H1 (cell line): Measurements from ENCODE around the gene HP1BP3. TPM values are rescaled to one million over a fixed set of nuclear protein-coding genes. Genes with fewer than 3 reads are reported as not detected.

Source experiments
- CTCF ChIA-PET: fragments of 300-600 bp; sonication (Branson Sonifier 250); formaldehyde crosslinking; loops from one replicate; lab custom pipeline; 2021; ENCODE audit not compliant: partially characterized antibody; lab: Charles Lee
- POLR2A ChIA-PET: fragments of 300-600 bp; sonication (Branson Sonifier 250); formaldehyde crosslinking; loops from one replicate; lab custom pipeline; 2021; ENCODE audit warnings: inconsistent platforms; ENCODE audit not compliant: partially characterized antibody; lab: Charles Lee
- DNase-seq, 2 experiments: peaks; one replicate each; pipeline versions ENCODE4 v3.0.0 to v3.0.0-alpha.2; 2010 to 2022; ENCODE audit warnings: low spot score in 2 of 2, low read depth in 1 of 2, mixed read lengths in 1 of 2
- FAIRE-seq: peaks from 2 replicates; lab custom pipeline; 2011; peaks lifted over from hg19 to GRCh38; lab: Jason Lieb, UNC
- H2AFZ ChIP-seq: 2 replicates; pipeline ENCODE4 v1.8.1; 2012; ENCODE audit warnings: low read length, inconsistent platforms
- H2AK5ac ChIP-seq: 2 replicates; pipeline ENCODE4 v1.6.1; 2013; ENCODE audit warnings: low read depth, low read length
- H2BK120ac ChIP-seq: replicated peaks from 2 replicates; pipeline ENCODE3; 2013; ENCODE audit warnings: low read depth, low read length, inconsistent platforms
- H2BK12ac ChIP-seq: 2 replicates; pipeline ENCODE4 v1.6.1; 2013; ENCODE audit warnings: low read depth, low read length
- H2BK15ac ChIP-seq: 2 replicates; pipeline ENCODE4 v1.6.1; 2013; ENCODE audit warnings: low read length
- H2BK20ac ChIP-seq: 2 replicates; pipeline ENCODE4 v1.6.1; 2013; ENCODE audit warnings: low read length
- H2BK5ac ChIP-seq: 2 replicates; pipeline ENCODE4 v1.6.1; 2013; ENCODE audit warnings: low read depth, low read length
- H3K14ac ChIP-seq: 2 replicates; pipeline ENCODE4 v1.6.1; 2013; ENCODE audit warnings: inconsistent platforms; ENCODE audit not compliant: insufficient read length
- H3K18ac ChIP-seq: 2 replicates; pipeline ENCODE4 v1.6.1; 2013; ENCODE audit warnings: low read length; ENCODE audit errors: extremely low read depth
- H3K23ac ChIP-seq: 2 replicates; pipeline ENCODE4 v1.6.1; 2013; ENCODE audit warnings: inconsistent platforms; ENCODE audit not compliant: insufficient read length
- H3K23me2 ChIP-seq: 2 replicates; pipeline ENCODE4 v1.6.1; 2013; ENCODE audit warnings: low read depth, low read length
- H3K27ac ChIP-seq: 2 replicates; pipeline ENCODE4 v1.6.1; 2011; ENCODE audit warnings: low read depth, low read length, inconsistent platforms
- H3K27me3 ChIP-seq, 4 experiments: replicated peaks in 1 of 4; 1 replicate in 1 of 4; 2 replicates in 3 of 4; pipeline versions ENCODE4 v1.6.1 to v1.8.1; 2011 to 2013; ENCODE audit warnings: low read length in 3 of 4, mild to moderate bottlenecking in 3 of 4, inconsistent platforms in 2 of 4, mixed read lengths in 2 of 4, moderate library complexity in 1 of 4; ENCODE audit not compliant: control insufficient read depth in 3 of 4, insufficient read depth in 3 of 4; ENCODE audit errors: extremely low read depth in 1 of 4
- H3K36me3 ChIP-seq, 4 experiments: 2 replicates each; pipeline versions ENCODE4 v1.6.1 to v1.8.1; 2011 to 2013; ENCODE audit warnings: mild to moderate bottlenecking in 4 of 4, low read length in 3 of 4, moderate library complexity in 2 of 4, control low read depth in 1 of 4, inconsistent platforms in 1 of 4; ENCODE audit not compliant: insufficient read depth in 4 of 4, control insufficient read depth in 2 of 4
- H3K4ac ChIP-seq: replicated peaks from 2 replicates; pipeline ENCODE3; 2013; ENCODE audit warnings: low read length, low read depth, mixed read lengths, inconsistent platforms; ENCODE audit not compliant: insufficient read length
- H3K4me1 ChIP-seq, 4 experiments: replicated peaks in 1 of 4; 1 replicate in 1 of 4; 2 replicates in 3 of 4; pipeline versions ENCODE4 v1.6.1 to v1.8.1; 2011 to 2013; ENCODE audit warnings: low read length in 3 of 4, inconsistent platforms in 2 of 4, mixed read lengths in 1 of 4; ENCODE audit not compliant: insufficient read depth in 4 of 4, control insufficient read depth in 3 of 4
- H3K4me2 ChIP-seq, 2 experiments: 2 replicates each; pipeline versions ENCODE4 v1.6.1 to v1.8.1; 2011 to 2013; ENCODE audit warnings: low read depth in 2 of 2, low read length in 2 of 2, control low read depth in 1 of 2, inconsistent platforms in 1 of 2, mild to moderate bottlenecking in 1 of 2; ENCODE audit not compliant: insufficient read depth in 1 of 2
- H3K4me3 ChIP-seq, 4 experiments: fragments of 200-600, 300-600 bp in 1 of 4; sonication (generic), shearing (Covaris generic), sonication (Bioruptor Twin) in 1 of 4; 2 replicates each; pipeline versions ENCODE4 v1.5.1 to v1.8.1; 2011 to 2016; ENCODE audit warnings: low read length in 4 of 4, low read depth in 3 of 4, control low read depth in 2 of 4, inconsistent platforms in 2 of 4, mild to moderate bottlenecking in 2 of 4, mixed read lengths in 1 of 4, moderate library complexity in 1 of 4; ENCODE audit not compliant: insufficient read depth in 2 of 4; ENCODE audit errors: extremely low read depth in 1 of 4
- H3K56ac ChIP-seq: replicated peaks from 2 replicates; pipeline ENCODE3; 2013; ENCODE audit warnings: low read depth, mild to moderate bottlenecking, mixed read lengths, low read length, inconsistent platforms; ENCODE audit not compliant: insufficient read length
- H3K79me1 ChIP-seq: 2 replicates; pipeline ENCODE4 v1.6.1; 2013; ENCODE audit warnings: low read depth, low read length, control low read depth
- H3K79me2 ChIP-seq, 2 experiments: 2 replicates each; pipeline versions ENCODE4 v1.6.1 to v1.8.1; 2012 to 2013; ENCODE audit warnings: low read length in 2 of 2, mild to moderate bottlenecking in 2 of 2, inconsistent platforms in 1 of 2; ENCODE audit not compliant: insufficient read depth in 2 of 2, control insufficient read depth in 1 of 2
- H3K9ac ChIP-seq, 4 experiments: replicated peaks in 1 of 4; 1 replicate in 1 of 4; 2 replicates in 3 of 4; pipeline versions ENCODE4 v1.6.1 to v1.8.1; 2011 to 2013; ENCODE audit warnings: low read depth in 3 of 4, low read length in 3 of 4, control low read depth in 2 of 4, mild to moderate bottlenecking in 2 of 4, moderate library complexity in 2 of 4, inconsistent platforms in 1 of 4; ENCODE audit errors: extremely low read depth in 1 of 4
- H3K9me3 ChIP-seq, 2 experiments: 2 replicates each; pipeline versions ENCODE4 v1.6.1 to v1.8.1; 2012 to 2013; ENCODE audit warnings: mild to moderate bottlenecking in 2 of 2, moderate library complexity in 2 of 2, control low read depth in 1 of 2, inconsistent platforms in 1 of 2, low read depth in 1 of 2, low read length in 1 of 2, mixed read lengths in 1 of 2; ENCODE audit not compliant: insufficient read depth in 2 of 2
- H4K20me1 ChIP-seq, 2 experiments: replicated peaks in 1 of 2; 2 replicates each; pipeline versions ENCODE3 to v1.8.1; 2011 to 2013; ENCODE audit warnings: inconsistent platforms in 2 of 2, low read length in 2 of 2, mild to moderate bottlenecking in 1 of 2; ENCODE audit not compliant: insufficient read depth in 2 of 2, control insufficient read depth in 1 of 2
- H4K5ac ChIP-seq: 2 replicates; pipeline ENCODE4 v1.6.1; 2013; ENCODE audit warnings: low read length, low read depth, mixed read lengths, inconsistent platforms; ENCODE audit not compliant: insufficient read length
- H4K8ac ChIP-seq: 2 replicates; pipeline ENCODE4 v1.8.0; 2013; ENCODE audit warnings: mild to moderate bottlenecking, moderate library complexity, low read length, inconsistent platforms; ENCODE audit not compliant: insufficient read depth; ENCODE audit errors: extremely low read depth
- H4K91ac ChIP-seq: replicated peaks from 2 replicates; pipeline ENCODE3; 2013; ENCODE audit warnings: low read length, mixed read lengths, inconsistent platforms; ENCODE audit not compliant: insufficient read length
- BACH1 ChIP-seq: IDR thresholded peaks from 2 replicates; pipeline ENCODE4 v1.6.1; 2012; ENCODE audit warnings: low read length, improper control_type of control experiment
- CEBPB ChIP-seq: IDR thresholded peaks from 2 replicates; pipeline ENCODE4 v1.6.1; 2012; ENCODE audit warnings: low read depth, low read length
- CHD2 ChIP-seq: IDR thresholded peaks from 2 replicates; pipeline ENCODE4 v1.6.1; 2012; ENCODE audit warnings: low read length, improper control_type of control experiment
- EGR1 ChIP-seq: IDR thresholded peaks from 2 replicates; pipeline ENCODE4 v1.6.1; 2011; ENCODE audit warnings: low read depth, low read length, borderline replicate concordance
- NANOG ChIP-seq: IDR thresholded peaks from 2 replicates; pipeline ENCODE4 v1.6.1; 2011; ENCODE audit warnings: low read length, low read depth, mild to moderate bottlenecking, inconsistent platforms; ENCODE audit not compliant: insufficient read depth, poor library complexity, severe bottlenecking
- PHF8 ChIP-seq: fragments of 200-600 bp; sonication (generic); conservative IDR thresholded peaks from 2 replicates; pipeline ENCODE4 v1.7.1; 2012; ENCODE audit warnings: low read depth, mild to moderate bottlenecking, inconsistent platforms, low read length, moderate library complexity
- POU5F1 ChIP-seq: IDR thresholded peaks from 2 replicates; pipeline ENCODE4 v1.6.1; 2011; ENCODE audit warnings: low read depth, mild to moderate bottlenecking, low read length, moderate library complexity
- RFX5 ChIP-seq: IDR thresholded peaks from 2 replicates; pipeline ENCODE4 v1.6.1; 2011; ENCODE audit warnings: low read depth, low read length, improper control_type of control experiment, borderline replicate concordance
- RNF2 ChIP-seq: fragments of 200-900, 300-1000 bp; sonication (generic); IDR thresholded peaks from 2 replicates; pipeline ENCODE4 v1.7.1; 2016; ENCODE audit warnings: borderline replicate concordance, low read depth, mild to moderate bottlenecking, antibody characterized with exemption, low read length; ENCODE audit not compliant: poor library complexity, severe bottlenecking; ENCODE audit errors: missing control alignments
- TAF1 ChIP-seq: IDR thresholded peaks from 2 replicates; pipeline ENCODE4 v1.6.1; 2011; ENCODE audit warnings: mild to moderate bottlenecking, low read depth, low read length
- USF2 ChIP-seq: IDR thresholded peaks from 2 replicates; pipeline ENCODE4 v1.6.1; 2011; ENCODE audit warnings: low read length, improper control_type of control experiment
- WGBS, 2 experiments: shearing (Covaris generic) in 1 of 2; methylation state at CpG; one replicate each; pipeline versions ENCODE4 v1.1.6 to v1.1.7; 2013 to 2015; ENCODE audit warnings: low lambda C conversion rate in 2 of 2, mixed read lengths in 2 of 2, inconsistent platforms in 1 of 2, low coverage in 1 of 2, missing lambda C conversion rate in 1 of 2; ENCODE audit not compliant: insufficient replicate concordance in 2 of 2, insufficient coverage in 1 of 2, insufficient read length in 1 of 2; ENCODE audit errors: extremely low coverage in 1 of 2, missing lambda C conversion rate in 1 of 2; 5-methylcytosine and 5-hydroxymethylcytosine counted together
- polyA plus RNA-seq, 7 experiments: library from polyadenylated mRNA; depleted of rRNA in 3 of 7; stranded (reverse) in 5 of 7; unstranded in 2 of 7; fragments of >200 nt in 5 of 7; fragments of 200-250 nt in 2 of 7; gene quantifications; 1 replicate in 5 of 7; 2 replicates in 1 of 7; 4 replicates in 1 of 7; pipeline versions ENCODE4 v1.2.1 to v1.2.3, GENCODE V29; 2011 to 2013; ENCODE audit warnings: missing spikeins in 2 of 7, mixed read lengths in 2 of 7
- total RNA-seq: library from RNA; stranded (reverse); fragmentation: NEBNext Ultra II Directional; extraction: Animal tissue kit (Norgen Biotek cat#: 25700); gene quantifications from 2 replicates; pipeline ENCODE4 v1.2.1, GENCODE V29; 2021
- TF ChIP-seq, protein P1 (sequence below): IDR thresholded peaks from 2 replicates; pipeline ENCODE4 v1.6.1; 2011; ENCODE audit warnings: low read depth, mild to moderate bottlenecking, low read length; ENCODE audit not compliant: insufficient read depth

The HP1BP3 gene
- total and polyA plus RNA-seq, 2 of the 8 experiments (the other 6 are each of a cell fraction or from before 2014, with no cell fraction given), result 47.4 to 125 TPM

GRCh38 chr1:20701847-20702246 is 85.3 kb downstream of the HP1BP3 start:
- CTCF ChIA-PET, result interaction anchor here (0.7 to 1.7 kb wide), 4 partner anchors 11 to 32 kb away, joined by 3 to 6 read pairs (median 4); no protein-coding TSS in a partner anchor
- Histone ChIP-seq H2BK20ac (no peak overlapping the region), H3K4me2 (no peak overlapping the region), H3K27ac (no peak overlapping the region), H3K79me1 (no peaks in the 10 kb centered on the region), H3K23ac (no peak overlapping the region), H3K9me3 (no peaks in the 10 kb centered on the region), H3K23me2 (peaks cover 10% of the 10 kb centered on the region; the same call in 1 of the 2 replicates), H3K9ac (no peak overlapping the region), H3K56ac (no peak overlapping the region), H2BK120ac (no peak overlapping the region), H2BK15ac (no peak overlapping the region), H3K4me1 (peaks cover 0 to 6% (median 2%) of the 10 kb centered on the region in 4 experiments; a peak in 3 of 7 replicates), H4K91ac (no peak overlapping the region), H2AK5ac (no peak overlapping the region), H3K4me3 (no peak overlapping the region), H3K79me2 (no peaks in the 10 kb centered on the region), H4K20me1 (peaks cover 0 to 14% of the 10 kb centered on the region in 2 experiments), H3K18ac (no peak overlapping the region), H3K14ac (no peak overlapping the region), H3K36me3 (no peaks in the 10 kb centered on the region; a peak in 2 of 8 replicates), H3K4ac (no peak overlapping the region), H2BK12ac (no peak overlapping the region), H3K27me3 (no peaks in the 10 kb centered on the region), H4K8ac (no peak overlapping the region), H2AFZ (no peak overlapping the region), H4K5ac (no peak overlapping the region), H2BK5ac (no peak overlapping the region)
- 90% methylated on average over 5 of the region's 5 CpGs; no CpG with 5 or more reads in 1 of the 2 experiments for WGBS, 2 experiments
- DNase-seq (no peak), FAIRE-seq (no peak)
- POLR2A ChIA-PET, result interaction anchor here (0.9 kb wide), 1 partner anchor 482 kb away, joined by 3 read pairs; no protein-coding TSS in a partner anchor
- no peak for TF ChIP-seq EGR1
- TF ChIP-seq, protein P1, sequence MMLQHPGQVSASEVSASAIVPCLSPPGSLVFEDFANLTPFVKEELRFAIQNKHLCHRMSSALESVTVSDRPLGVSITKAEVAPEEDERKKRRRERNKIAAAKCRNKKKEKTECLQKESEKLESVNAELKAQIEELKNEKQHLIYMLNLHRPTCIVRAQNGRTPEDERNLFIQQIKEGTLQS, result no peak
- TF ChIP-seq PHF8, result no peak
- TF ChIP-seq RFX5, result no peak
- TF ChIP-seq RNF2, result no peak
- no peak for TF ChIP-seq POU5F1
- TF ChIP-seq BACH1, result no peak
- TF ChIP-seq CHD2, result no peak
- TF ChIP-seq TAF1, result no peak
- no peak for TF ChIP-seq NANOG
- TF ChIP-seq CEBPB, result no peak
- no peak for TF ChIP-seq USF2
